H9 (cell line): Measurements from ENCODE around the gene FAM200A. TPM values are rescaled to one million over a fixed set of nuclear protein-coding genes. Genes with fewer than 3 reads are reported as not detected.

Source experiments
- DNase-seq: peaks from one replicate; pipeline ENCODE4 v3.0.0-alpha.2; 2017
- H2AFZ ChIP-seq: one replicate; pipeline ENCODE4 v1.6.1; 2013; ENCODE audit warnings: mild to moderate bottlenecking, low read length, control low read depth, moderate library complexity
- H2AK5ac ChIP-seq: 2 replicates; pipeline ENCODE4 v1.6.1; 2013; ENCODE audit warnings: low read length, control low read depth, mixed read lengths; ENCODE audit not compliant: insufficient read length
- H2BK120ac ChIP-seq: one replicate; pipeline ENCODE4 v1.6.1; 2013; ENCODE audit warnings: low read depth, mild to moderate bottlenecking, low read length, control low read depth, inconsistent platforms; ENCODE audit not compliant: poor library complexity, severe bottlenecking
- H2BK12ac ChIP-seq: 2 replicates; pipeline ENCODE4 v1.6.1; 2013; ENCODE audit warnings: low read length, control low read depth, mixed read lengths, low read depth; ENCODE audit not compliant: insufficient read length
- H2BK15ac ChIP-seq: 2 replicates; pipeline ENCODE4 v1.6.1; 2013; ENCODE audit warnings: low read depth, low read length, control low read depth
- H2BK20ac ChIP-seq: one replicate; pipeline ENCODE4 v1.6.1; 2013; ENCODE audit warnings: low read depth, mild to moderate bottlenecking, low read length, control low read depth, inconsistent platforms; ENCODE audit not compliant: poor library complexity, severe bottlenecking
- H2BK5ac ChIP-seq: 2 replicates; pipeline ENCODE4 v1.6.1; 2013; ENCODE audit warnings: low read length, control low read depth, mixed read lengths; ENCODE audit not compliant: insufficient read length
- H3K14ac ChIP-seq: 2 replicates; pipeline ENCODE4 v1.6.1; 2013; ENCODE audit warnings: low read length, control low read depth; ENCODE audit not compliant: insufficient read depth
- H3K18ac ChIP-seq: 2 replicates; pipeline ENCODE4 v1.6.1; 2013; ENCODE audit warnings: low read depth, mild to moderate bottlenecking, mixed read lengths, low read length, control low read depth; ENCODE audit not compliant: insufficient read length
- H3K23ac ChIP-seq: 2 replicates; pipeline ENCODE4 v1.6.1; 2013; ENCODE audit warnings: low read length, control low read depth, mixed read lengths, low read depth; ENCODE audit not compliant: insufficient read length
- H3K23me2 ChIP-seq: 2 replicates; pipeline ENCODE4 v1.6.1; 2013; ENCODE audit warnings: low read depth, mild to moderate bottlenecking, mixed read lengths, low read length, control low read depth; ENCODE audit not compliant: insufficient read length, poor library complexity, severe bottlenecking
- H3K27ac ChIP-seq: 2 replicates; pipeline ENCODE4 v1.5.1; 2013; ENCODE audit warnings: low read length, control low read depth, mixed read lengths, low read depth; ENCODE audit not compliant: insufficient read length
- H3K27me3 ChIP-seq: 2 replicates; pipeline ENCODE4 v1.6.1; 2013; ENCODE audit warnings: low read length, control low read depth, inconsistent platforms; ENCODE audit not compliant: insufficient read depth
- H3K4ac ChIP-seq: 2 replicates; pipeline ENCODE4 v1.6.1; 2013; ENCODE audit warnings: low read depth, mild to moderate bottlenecking, control low read depth, inconsistent platforms, low read length, moderate library complexity
- H3K4me1 ChIP-seq: 2 replicates; pipeline ENCODE4 v1.6.1; 2013; ENCODE audit warnings: low read length, control low read depth, inconsistent platforms; ENCODE audit not compliant: insufficient read depth
- H3K4me2 ChIP-seq: 2 replicates; pipeline ENCODE4 v1.6.1; 2013; ENCODE audit warnings: low read length, control low read depth, mixed read lengths; ENCODE audit not compliant: insufficient read length, insufficient read depth
- H3K56ac ChIP-seq: 2 replicates; pipeline ENCODE4 v1.6.1; 2013; ENCODE audit warnings: low read depth, mild to moderate bottlenecking, mixed read lengths, low read length, control low read depth; ENCODE audit not compliant: insufficient read length
- H3K79me1 ChIP-seq: 2 replicates; pipeline ENCODE4 v1.6.1; 2013; ENCODE audit warnings: low read depth, mild to moderate bottlenecking, moderate library complexity, low read length, control low read depth, inconsistent platforms; ENCODE audit not compliant: insufficient read depth, poor library complexity, severe bottlenecking
- H3K79me2 ChIP-seq: 2 replicates; pipeline ENCODE4 v1.6.1; 2013; ENCODE audit warnings: low read length, control low read depth, inconsistent platforms; ENCODE audit not compliant: insufficient read depth
- H3K9ac ChIP-seq: 2 replicates; pipeline ENCODE4 v1.6.1; 2013; ENCODE audit warnings: low read length, control low read depth, mixed read lengths; ENCODE audit not compliant: insufficient read length; ENCODE audit errors: extremely low read depth
- H3K9me3 ChIP-seq: one replicate; pipeline ENCODE4 v1.6.1; 2013; ENCODE audit warnings: low read depth, low read length, inconsistent platforms; ENCODE audit not compliant: control insufficient read depth
- H3T11ph ChIP-seq: one replicate; pipeline ENCODE4 v1.6.1; 2013; ENCODE audit warnings: mild to moderate bottlenecking, low read length, control low read depth, inconsistent platforms
- H4K20me1 ChIP-seq: one replicate; pipeline ENCODE4 v1.6.1; 2013; ENCODE audit not compliant: control insufficient read depth, insufficient read length, insufficient read depth
- H4K5ac ChIP-seq: 2 replicates; pipeline ENCODE4 v1.6.1; 2013; ENCODE audit warnings: low read depth, mild to moderate bottlenecking, mixed read lengths, low read length, control low read depth; ENCODE audit not compliant: insufficient read length
- H4K8ac ChIP-seq: replicated peaks from 2 replicates; pipeline ENCODE4 v1.6.1; 2013; ENCODE audit warnings: low read length, control low read depth, mixed read lengths, low read depth; ENCODE audit not compliant: insufficient read length
- H4K91ac ChIP-seq: 2 replicates; pipeline ENCODE4 v1.6.1; 2013; ENCODE audit warnings: low read depth, mild to moderate bottlenecking, moderate library complexity, mixed read lengths, low read length, control low read depth; ENCODE audit not compliant: insufficient read length
- H3K27ac Mint-ChIP-seq, 3 experiments: 2 replicates in 2 of 3; 3 replicates in 1 of 3; pipeline ENCODE4 v1.8.0; 2020 to 2021; ENCODE audit warnings: mixed read lengths in 3 of 3, mild to moderate bottlenecking in 1 of 3, moderate library complexity in 1 of 3
- H3K27me3 Mint-ChIP-seq: 2 replicates; pipeline ENCODE4 v1.8.0; 2021; ENCODE audit warnings: low read depth, mild to moderate bottlenecking, moderate library complexity, mixed read lengths
- H3K36me3 Mint-ChIP-seq, 3 experiments: 2 replicates in 2 of 3; 3 replicates in 1 of 3; pipeline ENCODE4 v1.8.0; 2020 to 2021; ENCODE audit warnings: low read depth in 3 of 3, mixed read lengths in 3 of 3; ENCODE audit not compliant: insufficient read depth in 1 of 3
- H3K4me1 Mint-ChIP-seq, 2 experiments: 2 replicates each; pipeline ENCODE4 v1.8.0; 2020; ENCODE audit warnings: mixed read lengths in 2 of 2
- H3K4me3 Mint-ChIP-seq, 2 experiments: 2 replicates in 1 of 2; 3 replicates in 1 of 2; pipeline ENCODE4 v1.8.0; 2020 to 2021; ENCODE audit warnings: mild to moderate bottlenecking in 2 of 2, mixed read lengths in 2 of 2, moderate library complexity in 1 of 2
- H3K9me3 Mint-ChIP-seq, 2 experiments: 2 replicates in 1 of 2; 3 replicates in 1 of 2; pipeline ENCODE4 v1.8.0; 2020; ENCODE audit warnings: mild to moderate bottlenecking in 2 of 2, mixed read lengths in 2 of 2, moderate library complexity in 1 of 2
- WGBS: extraction: QIAGEN DNeasy Blood & Tissue Kit; methylation state at CpG from one replicate; pipeline ENCODE4 v1.1.7; 2013; ENCODE audit warnings: missing lambda C conversion rate, low lambda C conversion rate, mixed read lengths; ENCODE audit not compliant: insufficient read length; ENCODE audit errors: extremely low coverage; 5-methylcytosine and 5-hydroxymethylcytosine counted together
- total RNA-seq: library from RNA; stranded (reverse); gene quantifications from 2 replicates; pipeline ENCODE4 v1.2.1, GENCODE V29; 2021
- TF ChIP-seq, protein P1 (sequence below): fragments of 200-600 bp; sonication (generic); conservative IDR thresholded peaks from 3 replicates; pipeline ENCODE4 v1.8.0; 2021; ENCODE audit warnings: antibody characterized with exemption, mild to moderate bottlenecking

FAM200A gene
- total RNA-seq, 1 experiment from 2014 or later = 7.8 TPM

DNA sequence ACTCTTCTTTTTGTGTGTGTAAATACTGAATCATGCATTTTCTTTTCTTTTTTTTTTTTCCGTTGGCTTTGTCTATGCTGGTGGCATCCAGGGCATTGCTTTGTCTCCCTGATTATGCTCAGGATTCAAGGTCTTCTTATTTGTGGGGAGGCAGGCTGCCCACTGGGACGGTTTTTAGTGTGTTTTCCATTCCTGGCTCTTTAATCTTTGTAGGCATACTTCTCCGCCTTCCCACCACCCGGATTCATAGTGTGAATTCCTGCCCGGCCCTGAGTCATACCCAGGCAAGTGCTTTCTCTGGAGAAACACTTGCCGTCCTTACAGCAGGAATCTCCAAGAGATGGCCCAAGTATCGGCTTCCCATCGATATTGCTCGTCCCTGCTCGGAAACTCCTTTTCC lies 11.7 kb upstream of the FAM200A start:
- Histone ChIP-seq H3T11ph (no peak overlapping the region), H2BK5ac (no peak overlapping the region), H2AFZ (no peak overlapping the region), H4K91ac (no peak overlapping the region), H2BK20ac (no peak overlapping the region), H4K20me1 (no peaks in the 10 kb centered on the region), H3K4me2 (no peak overlapping the region), H2BK12ac (no peak overlapping the region), H3K23ac (no peak overlapping the region), H3K27me3 (no peaks in the 10 kb centered on the region), H3K9me3 (no peaks in the 10 kb centered on the region), H3K18ac (no peak overlapping the region), H2BK120ac (no peak overlapping the region), H3K79me1 (peaks cover 3% of the 10 kb centered on the region), H3K27ac (no peak overlapping the region), H3K56ac (no peak overlapping the region), H3K14ac (no peak overlapping the region), H4K5ac (no peak overlapping the region), H2AK5ac (no peak overlapping the region), H3K79me2 (peaks cover 2% of the 10 kb centered on the region; the same call in 1 of the 2 replicates), H3K4me1 (no peaks in the 10 kb centered on the region), H2BK15ac (no peak overlapping the region), H4K8ac (no peak overlapping the region), H3K23me2 (no peaks in the 10 kb centered on the region), H3K4ac (no peak overlapping the region), H3K9ac (no peak overlapping the region)
- Mint-ChIP-seq H3K9me3 (no peaks in the 10 kb centered on the region), H3K36me3 (peaks cover 41 to 66% (median 58%) of the 10 kb centered on the region in 3 experiments), H3K27ac (peak overlapping the region in 2 of 3 experiments; percentile 4 to 62; a peak in 2 of 7 replicates), H3K4me1 (no peaks in the 10 kb centered on the region), H3K27me3 (no peaks in the 10 kb centered on the region), H3K4me3 (no peak overlapping the region; a peak in 1 of 5 replicates)
- no CpG with 5 or more reads among the region's 10 CpGs for WGBS
- no peak for DNase-seq
- TF ChIP-seq, protein P1, sequence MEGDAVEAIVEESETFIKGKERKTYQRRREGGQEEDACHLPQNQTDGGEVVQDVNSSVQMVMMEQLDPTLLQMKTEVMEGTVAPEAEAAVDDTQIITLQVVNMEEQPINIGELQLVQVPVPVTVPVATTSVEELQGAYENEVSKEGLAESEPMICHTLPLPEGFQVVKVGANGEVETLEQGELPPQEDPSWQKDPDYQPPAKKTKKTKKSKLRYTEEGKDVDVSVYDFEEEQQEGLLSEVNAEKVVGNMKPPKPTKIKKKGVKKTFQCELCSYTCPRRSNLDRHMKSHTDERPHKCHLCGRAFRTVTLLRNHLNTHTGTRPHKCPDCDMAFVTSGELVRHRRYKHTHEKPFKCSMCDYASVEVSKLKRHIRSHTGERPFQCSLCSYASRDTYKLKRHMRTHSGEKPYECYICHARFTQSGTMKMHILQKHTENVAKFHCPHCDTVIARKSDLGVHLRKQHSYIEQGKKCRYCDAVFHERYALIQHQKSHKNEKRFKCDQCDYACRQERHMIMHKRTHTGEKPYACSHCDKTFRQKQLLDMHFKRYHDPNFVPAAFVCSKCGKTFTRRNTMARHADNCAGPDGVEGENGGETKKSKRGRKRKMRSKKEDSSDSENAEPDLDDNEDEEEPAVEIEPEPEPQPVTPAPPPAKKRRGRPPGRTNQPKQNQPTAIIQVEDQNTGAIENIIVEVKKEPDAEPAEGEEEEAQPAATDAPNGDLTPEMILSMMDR = no peak
